Cardiac fibroblast (primary cell): ENCODE results near the gene NDUFA13.
"Not testable (repeated sequence)": the region's sequence is repeated elsewhere in the genome, so short reads cannot be mapped to it uniquely, and the experiment has no call there.

Experiments
- DNase-seq, 2 donors: peaks; one replicate each; pipeline versions ENCODE4 v3.0.0 to v3.0.0-alpha.2; 2010; ENCODE audit warnings: low read depth in 2 of 2
- H3K4me3 ChIP-seq, 2 donors: replicated peaks in 1 of 2; 1 replicate in 1 of 2; 2 replicates in 1 of 2; pipeline ENCODE4 v1.5.1; 2011; ENCODE audit warnings: low read depth in 2 of 2, low read length in 2 of 2, mild to moderate bottlenecking in 2 of 2, moderate library complexity in 1 of 2
- TF ChIP-seq, protein P1 (sequence below): IDR thresholded peaks from one replicate; pipeline ENCODE4 v1.5.1; 2011; ENCODE audit warnings: low read depth, mild to moderate bottlenecking, low read length, inconsistent platforms

NDUFA13 gene

DNA sequence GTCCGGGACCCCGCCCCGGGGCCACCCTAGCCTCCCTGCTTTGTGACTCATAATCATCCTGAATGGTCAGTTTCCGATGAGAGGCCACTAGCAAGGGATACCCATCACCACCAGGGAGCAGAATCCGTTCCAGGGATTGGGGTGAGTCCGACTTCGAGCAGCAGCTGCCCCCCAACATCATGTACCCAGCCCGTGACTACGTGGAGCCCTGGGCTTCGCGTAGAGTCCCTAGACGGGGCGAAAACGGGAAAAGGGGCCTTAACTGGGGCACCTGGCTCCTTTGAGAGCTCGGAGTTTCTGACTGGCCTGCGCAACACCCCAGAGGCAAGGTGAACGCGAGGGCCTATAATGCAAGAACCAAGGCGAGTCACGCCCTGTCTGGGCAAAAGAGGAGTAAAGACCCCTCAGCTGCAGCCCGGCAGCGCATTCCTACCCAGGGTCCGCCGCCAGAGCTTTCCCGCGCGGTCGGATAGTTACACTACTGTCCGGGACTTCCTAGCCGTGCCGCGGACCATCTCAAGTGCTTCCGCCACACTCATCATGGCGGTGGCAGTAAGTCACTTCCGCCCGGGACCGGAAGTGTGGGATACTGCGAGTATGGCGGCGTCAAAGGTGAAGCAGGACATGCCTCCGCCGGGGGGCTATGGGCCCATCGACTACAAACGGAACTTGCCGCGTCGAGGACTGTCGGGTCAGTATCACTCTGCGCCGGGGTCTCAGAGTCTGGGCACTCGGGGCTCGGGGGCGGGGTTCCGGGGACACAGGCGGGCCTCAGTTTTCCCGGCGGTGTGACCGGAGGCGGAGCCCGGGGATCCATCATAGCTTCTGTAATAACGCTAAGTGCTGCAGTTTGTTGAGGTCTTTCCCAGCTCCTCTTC lies at the start of gene NDUFA13:
NDUFA13 (plus strand) TSS at position 584 of the 878 bp plus-strand sequence; CDS start at position 598, 14 bp downstream.
- TF ChIP-seq, protein P1, sequence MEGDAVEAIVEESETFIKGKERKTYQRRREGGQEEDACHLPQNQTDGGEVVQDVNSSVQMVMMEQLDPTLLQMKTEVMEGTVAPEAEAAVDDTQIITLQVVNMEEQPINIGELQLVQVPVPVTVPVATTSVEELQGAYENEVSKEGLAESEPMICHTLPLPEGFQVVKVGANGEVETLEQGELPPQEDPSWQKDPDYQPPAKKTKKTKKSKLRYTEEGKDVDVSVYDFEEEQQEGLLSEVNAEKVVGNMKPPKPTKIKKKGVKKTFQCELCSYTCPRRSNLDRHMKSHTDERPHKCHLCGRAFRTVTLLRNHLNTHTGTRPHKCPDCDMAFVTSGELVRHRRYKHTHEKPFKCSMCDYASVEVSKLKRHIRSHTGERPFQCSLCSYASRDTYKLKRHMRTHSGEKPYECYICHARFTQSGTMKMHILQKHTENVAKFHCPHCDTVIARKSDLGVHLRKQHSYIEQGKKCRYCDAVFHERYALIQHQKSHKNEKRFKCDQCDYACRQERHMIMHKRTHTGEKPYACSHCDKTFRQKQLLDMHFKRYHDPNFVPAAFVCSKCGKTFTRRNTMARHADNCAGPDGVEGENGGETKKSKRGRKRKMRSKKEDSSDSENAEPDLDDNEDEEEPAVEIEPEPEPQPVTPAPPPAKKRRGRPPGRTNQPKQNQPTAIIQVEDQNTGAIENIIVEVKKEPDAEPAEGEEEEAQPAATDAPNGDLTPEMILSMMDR: no peak
- H3K4me3 ChIP-seq: peak within 1 kb of the TSS; percentile 74 to 85
- peak; percentile 94 to 96 for DNase-seq

GRCh38 chr19:19468424-19469050 lies 47.5 kb upstream of the NDUFA13 start:
- peak; percentile 32 to 40 for DNase-seq

DNA sequence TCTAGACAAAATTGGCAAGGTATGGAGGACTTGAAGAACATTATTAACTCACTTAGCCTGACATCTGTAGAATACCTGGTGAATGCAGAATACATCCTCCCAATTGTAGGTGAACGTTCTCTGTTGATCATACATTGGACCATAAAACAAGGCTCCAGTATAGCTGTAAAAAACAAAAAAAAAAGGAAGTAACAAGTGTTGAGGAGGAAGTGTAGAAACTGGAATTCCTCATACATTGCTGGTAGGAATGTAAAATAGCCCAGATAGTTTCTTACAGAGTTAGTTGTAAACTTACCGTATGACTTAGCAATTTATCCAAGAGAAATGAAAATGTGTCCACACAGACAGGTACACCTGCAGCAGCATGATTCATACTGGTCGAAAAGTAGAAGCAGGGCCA lies 45.4 kb upstream of the NDUFA13 start:
- no peak overlapping the region for H3K4me3 ChIP-seq
- DNase-seq: no peak
- TF ChIP-seq, protein P1: no peak

More at GRCh38 chr19:19468424-19469050, 47.5 kb upstream of the NDUFA13 start:
- TF ChIP-seq, protein P1: no peak
- H3K4me3 ChIP-seq: no peak overlapping the region

GRCh38 chr19:19471682-19472081 lies 44.3 kb upstream of the NDUFA13 start:
- DNase-seq: no peak
- TF ChIP-seq, protein P1: no peak
- no peak overlapping the region for H3K4me3 ChIP-seq

- DNase-seq, H3K4me3 ChIP-seq: not testable (repeated sequence)
These were observed 43.9 kb upstream of the NDUFA13 start for GRCh38 chr19:19472106-19472505.

DNA sequence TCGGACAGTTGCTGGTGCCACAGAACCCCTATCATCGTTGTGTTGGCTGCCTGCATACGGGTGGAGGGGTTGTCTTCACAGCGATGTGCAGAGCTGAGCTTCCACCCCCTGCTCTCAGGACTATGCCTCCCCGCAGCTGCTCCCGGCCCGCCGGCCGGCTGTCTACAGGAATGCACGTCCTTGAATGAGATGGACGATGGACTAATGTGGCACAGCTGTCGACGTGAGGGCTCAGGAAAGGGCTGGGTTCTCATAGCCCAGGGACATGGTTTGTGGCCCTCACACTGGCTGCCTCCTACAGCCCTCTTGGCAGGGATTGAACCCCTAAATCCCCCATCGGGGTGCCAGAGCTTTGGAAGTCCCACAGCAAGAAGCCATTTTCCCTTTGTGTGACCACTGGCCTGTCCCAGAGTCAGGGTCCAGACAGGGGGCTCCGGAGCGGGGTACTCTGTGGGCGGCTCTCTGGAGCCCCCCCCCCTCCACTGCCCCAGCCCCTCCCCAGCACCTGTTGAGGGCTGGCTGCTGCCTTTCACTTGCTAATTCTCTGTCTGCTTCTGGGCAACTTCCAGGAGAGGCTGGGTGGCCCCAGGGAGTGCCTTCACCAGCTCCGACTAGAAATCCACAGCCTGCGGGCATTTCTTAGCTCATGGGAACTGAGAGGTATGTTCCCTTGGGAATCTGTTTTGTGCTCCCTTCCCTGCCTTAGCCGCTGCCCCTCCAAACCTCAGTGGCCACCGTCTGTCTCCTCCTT lies 40.8 kb upstream of the NDUFA13 start:
- H3K4me3 ChIP-seq: no peak overlapping the region
- TF ChIP-seq, protein P1: no peak
- no peak for DNase-seq
